ENCODE data around the gene SLC25A24.
"Not testable (repeated sequence)": the region's sequence is repeated elsewhere in the genome, so short reads cannot be mapped to it uniquely, and the experiment has no call there.

Gene SLC25A24

GRCh38 chr1:108214641-108215465, 14.7 kb upstream of the SLC25A24 start:
- TF ChIP-seq CTCF (conservative IDR thresholded peaks at IDR 0.05; ENCODE audit: control insufficient read depth, insufficient read depth, low read depth, low read length): peak; percentile 53
- not testable (repeated sequence) for H3K4me3 ChIP-seq (ENCODE audit: control insufficient read depth, low read depth, low read length); DNase-seq (ENCODE audit: low read depth)

DNA sequence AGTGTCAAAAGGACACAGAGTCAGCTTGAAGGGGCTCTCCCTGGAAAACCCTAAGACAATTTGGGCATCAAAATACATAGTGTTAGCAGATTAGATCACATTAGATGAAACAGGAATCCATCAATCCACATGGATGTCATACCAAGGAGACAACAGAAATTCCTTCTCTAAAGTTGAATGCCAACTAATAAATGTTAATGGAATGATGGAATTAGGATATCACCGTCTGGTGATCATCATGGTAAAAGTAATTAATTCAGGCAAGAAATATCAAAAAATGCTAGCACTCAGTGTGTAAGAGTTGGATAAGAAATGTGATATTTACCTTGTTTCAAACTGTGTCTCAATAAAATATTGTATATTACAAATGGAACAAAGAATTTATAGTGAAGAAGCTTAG, 10.9 kb upstream of the SLC25A24 start:
- TF ChIP-seq CTCF (conservative IDR thresholded peaks at IDR 0.05; ENCODE audit: control insufficient read depth, insufficient read depth, low read depth, low read length): no peak
- DNase-seq (ENCODE audit: low read depth): no peak
- no peak overlapping the region for H3K4me3 ChIP-seq (ENCODE audit: control insufficient read depth, low read depth, low read length)

- TF ChIP-seq CTCF (conservative IDR thresholded peaks at IDR 0.05; ENCODE audit: control insufficient read depth, insufficient read depth, low read depth, low read length): no peak
- DNase-seq (ENCODE audit: low read depth): no peak
- H3K4me3 ChIP-seq (ENCODE audit: control insufficient read depth, low read depth, low read length): no peak overlapping the region
Observed at GRCh38 chr1:108209456-108210108, 9.4 kb upstream of the SLC25A24 start.

GRCh38 chr1:108208724-108209446, 8.7 kb upstream of the SLC25A24 start:
- no peak overlapping the region for H3K4me3 ChIP-seq (ENCODE audit: control insufficient read depth, low read depth, low read length)
- TF ChIP-seq CTCF (conservative IDR thresholded peaks at IDR 0.05; ENCODE audit: control insufficient read depth, insufficient read depth, low read depth, low read length): no peak
- DNase-seq (ENCODE audit: low read depth): no peak

DNA sequence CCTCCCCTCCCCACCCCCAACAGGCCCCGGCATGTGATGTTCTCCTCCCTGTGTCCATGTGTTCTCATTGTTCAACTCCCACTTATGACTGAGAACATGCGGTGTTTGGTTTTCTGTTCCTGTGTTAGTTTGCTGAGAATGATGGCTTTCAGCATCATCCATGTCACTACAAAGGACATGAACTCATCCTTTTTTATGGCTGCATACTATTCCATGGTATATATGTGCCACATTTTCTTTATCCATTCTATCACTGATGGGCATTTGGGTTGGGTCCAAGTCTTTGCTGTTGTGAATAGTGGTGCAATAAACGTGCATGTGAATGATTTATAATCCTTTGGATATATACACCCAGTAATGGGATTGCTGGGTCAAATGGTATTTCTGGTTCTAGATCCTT, 3.4 kb upstream of the SLC25A24 start:
- DNase-seq (ENCODE audit: low read depth); H3K4me3 ChIP-seq (ENCODE audit: control insufficient read depth, low read depth, low read length): not testable (repeated sequence)

DNA sequence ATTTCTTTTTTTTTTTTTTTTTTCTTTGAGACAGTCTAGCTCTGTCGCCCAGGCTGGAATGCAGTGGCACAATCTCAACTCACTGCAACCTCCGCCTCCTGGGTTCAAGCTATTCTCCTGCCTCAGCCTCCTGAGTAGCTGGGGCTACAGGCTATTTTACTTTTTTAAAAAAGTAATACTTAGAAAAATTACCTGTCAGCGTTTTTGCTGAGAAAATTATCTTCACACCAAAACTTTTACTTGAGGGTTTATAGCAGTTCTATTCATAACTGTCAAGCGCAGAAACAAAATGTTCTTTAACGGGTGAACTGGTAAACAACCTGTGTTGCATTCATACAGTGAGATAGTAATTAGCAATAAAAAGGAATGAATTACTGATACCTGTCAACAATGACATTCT, 1.5 kb upstream of the SLC25A24 start:
- DNase-seq (ENCODE audit: low read depth): no peak
- no peak overlapping the region for H3K4me3 ChIP-seq (ENCODE audit: control insufficient read depth, low read depth, low read length)
- no peak for TF ChIP-seq CTCF (conservative IDR thresholded peaks at IDR 0.05; ENCODE audit: control insufficient read depth, insufficient read depth, low read depth, low read length)

- peak; percentile 84 for DNase-seq (ENCODE audit: low read depth)
- H3K4me3 ChIP-seq (ENCODE audit: control insufficient read depth, low read depth, low read length): peak overlapping the region; percentile 86
- TF ChIP-seq CTCF (conservative IDR thresholded peaks at IDR 0.05; ENCODE audit: control insufficient read depth, insufficient read depth, low read depth, low read length): peak; percentile 33
Observed at GRCh38 chr1:108200687-108201051, 526 bp upstream of the SLC25A24 start.
